ENCODE results near the gene MED25. TPM values are rescaled to one million over a fixed set of nuclear protein-coding genes. Genes with fewer than 3 reads are reported as not detected.

MED25 gene
- total RNA-seq, 1 donor from 2014 or later, result 25.0 TPM

- Histone ChIP-seq H3K27ac (peak within 1 kb of the TSS; percentile 99), H3K36me3 (peaks cover 0 to 34% of the 10 kb centered on the region in 2 donors), H3K27me3 (no peaks in the 10 kb centered on the region), H3K4me3 (peak within 1 kb of the TSS; percentile 80 to 98), H3K4me1 (peaks cover 32% of the 10 kb centered on the region), H3K9me3 (no peaks in the 10 kb centered on the region)
- peak; percentile 100 for DNase-seq (ENCODE audit: extremely low spot score in 2 of 2)
- peak in 1 of 2 donors; percentile 79 for TF ChIP-seq POLR2A (IDR thresholded peaks at IDR 0.05)
- TF ChIP-seq CTCF (IDR thresholded peaks at IDR 0.05), result no peak
- TF ChIP-seq POLR2AphosphoS5 (IDR thresholded peaks at IDR 0.05; ENCODE audit: insufficient read depth in 1 of 2, low read depth in 1 of 2), result peak; percentile 96 to 97
- intact Hi-C loops (cut with DNase I), result loop anchor here (5.0 kb wide), 1 partner anchor 110 kb away; the partner anchor contains the start of gene AP2A1
Observed at GRCh38 chr19:49877020-49877878, 59.2 kb downstream of the MED25 start, which contains the start of the genes AKT1S1 and TBC1D17. AKT1S1 (minus strand) TSS chr19:49877355; CDS start chr19:49873295, 4,060 bp downstream. TBC1D17 (plus strand) TSS chr19:49877702; CDS start chr19:49877724, 22 bp downstream.

GRCh38 chr19:49877879-49878743 is 60.0 kb downstream of the MED25 start:
- peak; percentile 98 to 99 for DNase-seq (ENCODE audit: extremely low spot score in 2 of 2)
- H3K9me3 ChIP-seq, result no peaks in the 10 kb centered on the region
- H3K27me3 ChIP-seq, result no peaks in the 10 kb centered on the region
- peaks cover 0 to 43% of the 10 kb centered on the region in 2 donors for H3K36me3 ChIP-seq
- TF ChIP-seq POLR2AphosphoS5 (IDR thresholded peaks at IDR 0.05; ENCODE audit: insufficient read depth in 1 of 2, low read depth in 1 of 2), result peak in 1 of 2 donors; percentile 56
- peak in 1 of 2 donors; percentile 40 for TF ChIP-seq POLR2A (IDR thresholded peaks at IDR 0.05)
- TF ChIP-seq CTCF (IDR thresholded peaks at IDR 0.05), result no peak
- intact Hi-C loops (cut with DNase I), result loop anchor here (5.0 kb wide), 1 partner anchor 111 kb away; the partner anchor contains the start of gene AP2A1
- H3K4me3 ChIP-seq, result peak overlapping the region; percentile 80 to 98
- peaks cover 32% of the 10 kb centered on the region for H3K4me1 ChIP-seq
- peak overlapping the region; percentile 99 for H3K27ac ChIP-seq

- Histone ChIP-seq H3K9me3 (no peaks in the 10 kb centered on the region), H3K4me3 (peak overlapping the region; percentile 80 to 98), H3K27ac (peak overlapping the region; percentile 99), H3K27me3 (no peaks in the 10 kb centered on the region), H3K36me3 (peaks cover 0 to 49% of the 10 kb centered on the region in 2 donors), H3K4me1 (peaks cover 32% of the 10 kb centered on the region)
- DNase-seq (ENCODE audit: extremely low spot score in 2 of 2), result no peak
- TF ChIP-seq POLR2A (IDR thresholded peaks at IDR 0.05) (no peak), CTCF (IDR thresholded peaks at IDR 0.05) (no peak), POLR2AphosphoS5 (IDR thresholded peaks at IDR 0.05; ENCODE audit: insufficient read depth in 1 of 2, low read depth in 1 of 2) (no peak)
- intact Hi-C loops (cut with DNase I), result loop anchor here (5.0 kb wide), 1 partner anchor 111 kb away; the partner anchor contains the start of gene AP2A1
Observed at GRCh38 chr19:49878744-49879070, 60.6 kb downstream of the MED25 start.

- H3K9me3 ChIP-seq, result no peaks in the 10 kb centered on the region
- intact Hi-C loops (cut with DNase I), result loop anchor here (5.0 kb wide), 1 partner anchor 112 kb away; the partner anchor contains the start of gene AP2A1
- no peaks in the 10 kb centered on the region for H3K27me3 ChIP-seq
- H3K4me3 ChIP-seq, result no peak overlapping the region
- DNase-seq (ENCODE audit: extremely low spot score in 2 of 2), result no peak
- peaks cover 2 to 54% of the 10 kb centered on the region in 2 donors for H3K36me3 ChIP-seq
- TF ChIP-seq POLR2AphosphoS5 (IDR thresholded peaks at IDR 0.05; ENCODE audit: insufficient read depth in 1 of 2, low read depth in 1 of 2), result no peak
- no peak for TF ChIP-seq POLR2A (IDR thresholded peaks at IDR 0.05)
- no peak for TF ChIP-seq CTCF (IDR thresholded peaks at IDR 0.05)
- H3K4me1 ChIP-seq, result peaks cover 30% of the 10 kb centered on the region
- no peak overlapping the region for H3K27ac ChIP-seq
Observed at GRCh38 chr19:49879243-49879963, 61.3 kb downstream of the MED25 start.

Data from vagina (tissue), 2 donors.